GM12873 (cell line): ENCODE measurements around the gene KRT14.
A peak's percentile ranks its signal among the peaks of the same experiment; 100 is the strongest.

Experiments used
- CTCF ChIP-seq: IDR thresholded peaks from 2 replicates; pipeline ENCODE4 v1.5.1; 2012; ENCODE audit warnings: low read depth, mild to moderate bottlenecking, moderate library complexity, low read length, control low read depth; ENCODE audit not compliant: insufficient read depth; ENCODE audit errors: missing control alignments

The KRT14 gene

GRCh38 chr17:41552455-41552854, 34.2 kb downstream of the KRT14 start:
- TF ChIP-seq CTCF = no peak

- TF ChIP-seq CTCF = no peak
Measured at GRCh38 chr17:41551365-41551764, 35.3 kb downstream of the KRT14 start.

GRCh38 chr17:41549596-41550039, 37.1 kb downstream of the KRT14 start:
- TF ChIP-seq CTCF = no peak

- peak; percentile 83 for TF ChIP-seq CTCF
Measured at GRCh38 chr17:41548844-41549595, 37.7 kb downstream of the KRT14 start.

GRCh38 chr17:41547921-41548843, 38.5 kb downstream of the KRT14 start:
- TF ChIP-seq CTCF = no peak

GRCh38 chr17:41547378-41547841, 39.3 kb downstream of the KRT14 start:
- TF ChIP-seq CTCF = no peak

GRCh38 chr17:41546819-41547218, 39.9 kb downstream of the KRT14 start:
- TF ChIP-seq CTCF = no peak
